CD4-positive, alpha-beta T cell treated with Interleukin-2 at 100 ng/mL for 4 hours (primary cell): ENCODE data around the gene TMEM178B.

Source experiments
- DNase-seq: peaks from one replicate; pipeline ENCODE4 v3.0.0-alpha.2; 2020; ENCODE audit warnings: low spot score

TMEM178B gene

DNA sequence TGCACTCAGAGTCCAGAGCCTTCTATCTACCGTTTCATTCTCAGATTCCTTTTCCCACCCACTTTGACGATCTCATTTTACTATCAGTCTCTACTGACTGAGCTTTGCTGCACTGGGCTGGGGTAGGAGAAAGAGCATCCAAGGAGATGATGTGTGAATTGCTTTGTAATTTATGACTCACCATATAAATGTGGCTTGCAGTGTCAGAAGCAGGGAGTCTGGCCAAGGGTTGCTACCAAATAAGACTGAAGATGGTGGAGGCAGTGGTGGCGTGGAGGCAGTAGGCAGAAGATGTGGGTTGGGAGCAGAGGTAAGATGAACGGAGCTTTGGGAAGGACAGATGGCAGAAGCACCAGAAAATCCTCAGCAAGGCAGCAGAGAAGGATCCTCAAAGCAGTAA lies 404.0 kb downstream of the TMEM178B start:
- no peak for DNase-seq

DNA sequence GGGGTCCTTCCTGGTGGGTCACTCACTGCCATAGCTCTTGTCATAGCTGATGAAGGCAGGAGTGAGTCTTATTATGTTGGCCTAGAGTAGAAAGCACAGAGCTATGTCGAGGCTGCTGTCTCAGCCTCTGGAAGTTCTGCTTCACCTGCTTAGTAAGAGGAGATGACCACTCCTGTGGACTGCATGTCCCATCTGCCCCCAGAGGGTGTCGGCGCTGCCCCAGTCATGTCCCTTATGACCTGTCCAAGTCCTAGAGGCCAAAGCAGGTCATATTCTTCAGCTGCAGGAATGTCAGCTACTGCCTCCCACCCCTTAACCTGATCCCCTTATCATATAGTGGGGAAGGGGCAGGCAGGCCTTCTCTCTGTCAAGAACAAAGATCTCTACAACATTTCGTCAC lies 405.0 kb downstream of the TMEM178B start:
- no peak for DNase-seq

DNA sequence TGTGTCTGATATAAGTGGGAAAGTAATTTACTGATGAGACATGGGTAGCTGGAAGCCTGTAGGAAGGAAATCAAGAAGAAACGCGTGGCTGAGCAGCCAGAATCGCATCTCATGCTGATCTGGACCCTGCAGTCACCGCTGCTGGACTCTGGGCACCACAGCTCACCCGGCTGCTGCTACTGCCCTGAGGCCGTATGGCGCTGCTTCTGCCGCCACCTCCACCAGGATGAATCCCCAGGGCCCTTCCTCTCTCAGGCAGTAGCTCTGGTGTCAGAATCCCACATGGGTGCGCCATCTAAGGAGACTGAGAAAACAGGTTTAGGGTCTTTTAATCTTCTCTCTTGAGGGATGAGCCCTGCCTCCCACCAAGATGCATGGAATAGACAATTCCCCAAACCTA lies 407.1 kb downstream of the TMEM178B start:
- DNase-seq = no peak

DNA sequence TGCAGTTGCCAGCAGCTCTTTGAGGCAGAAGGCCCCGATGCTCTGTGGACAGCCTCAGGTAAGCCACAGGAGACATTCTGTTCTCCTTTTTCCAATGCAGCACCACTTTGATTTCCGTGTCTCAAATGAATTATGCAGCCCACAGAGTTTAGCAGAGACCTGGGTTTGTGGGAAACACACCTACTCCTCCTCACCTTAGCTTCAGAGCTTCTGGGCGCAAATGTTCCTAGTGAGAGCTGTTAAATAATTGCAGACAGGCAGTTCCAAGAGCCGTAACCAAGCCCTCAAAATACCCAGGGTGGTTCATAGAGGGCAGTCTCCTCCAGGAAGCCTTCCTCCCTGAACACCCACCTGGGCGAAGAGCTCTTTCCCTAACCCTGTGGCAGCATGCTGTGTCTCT lies 408.1 kb downstream of the TMEM178B start:
- DNase-seq = no peak

DNA sequence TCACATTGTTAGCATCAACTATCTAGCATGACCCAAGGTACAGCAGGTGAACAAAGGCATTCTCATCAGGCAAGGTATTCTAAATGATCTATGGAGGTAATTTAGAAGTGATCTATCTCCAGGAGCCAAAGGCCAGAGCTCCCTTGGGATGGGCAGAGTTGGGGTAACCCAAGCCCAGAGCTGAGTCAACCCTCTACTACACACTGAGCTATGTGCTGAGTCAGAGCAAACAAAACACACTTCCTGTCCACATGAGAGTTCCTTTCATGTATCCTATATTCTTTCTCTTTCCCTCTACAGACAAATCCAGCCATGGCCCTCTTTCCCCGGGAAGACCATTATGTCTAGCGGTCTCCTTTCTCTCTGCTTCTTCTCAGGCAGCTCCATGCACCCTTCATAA lies 409.2 kb downstream of the TMEM178B start:
- no peak for DNase-seq

DNA sequence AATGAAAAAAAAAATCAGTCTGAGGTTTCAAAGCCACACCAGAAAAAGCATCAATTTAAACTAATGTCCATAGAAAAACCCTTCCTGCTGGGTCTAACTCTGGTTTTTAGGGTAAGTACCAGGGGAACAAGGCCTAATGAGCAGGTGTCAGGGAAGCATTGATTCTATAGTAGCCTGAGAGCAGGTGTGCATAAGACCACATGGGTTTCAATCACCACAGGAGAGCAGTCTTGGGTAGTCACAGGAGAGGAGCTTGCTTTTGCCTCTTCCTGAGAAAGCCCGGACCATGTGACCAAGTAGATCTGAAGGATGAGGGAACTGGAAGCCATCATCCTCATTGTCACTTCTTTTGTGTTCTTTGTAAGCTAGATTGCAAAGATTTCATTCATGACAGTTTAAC lies 411.0 kb downstream of the TMEM178B start:
- DNase-seq = no peak

DNA sequence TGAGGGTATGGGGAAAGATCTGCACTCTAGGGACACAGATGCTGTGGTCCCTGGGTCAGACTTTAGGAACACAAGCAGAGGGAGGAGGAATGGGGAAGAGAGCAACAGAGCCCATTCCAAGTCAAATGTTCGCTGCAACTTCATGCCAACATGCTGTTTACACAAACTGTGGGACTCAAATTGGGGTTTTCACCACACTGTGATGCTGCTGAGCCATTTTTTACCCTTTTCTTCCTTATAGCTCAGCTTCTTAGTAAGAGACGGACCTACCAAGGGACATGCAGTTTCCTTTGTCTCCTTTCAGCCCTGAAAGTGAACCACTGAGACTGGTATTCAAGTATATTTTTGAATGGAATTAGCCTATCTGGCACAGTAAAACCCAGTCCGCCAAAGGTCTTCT lies 413.1 kb downstream of the TMEM178B start:
- no peak for DNase-seq

DNA sequence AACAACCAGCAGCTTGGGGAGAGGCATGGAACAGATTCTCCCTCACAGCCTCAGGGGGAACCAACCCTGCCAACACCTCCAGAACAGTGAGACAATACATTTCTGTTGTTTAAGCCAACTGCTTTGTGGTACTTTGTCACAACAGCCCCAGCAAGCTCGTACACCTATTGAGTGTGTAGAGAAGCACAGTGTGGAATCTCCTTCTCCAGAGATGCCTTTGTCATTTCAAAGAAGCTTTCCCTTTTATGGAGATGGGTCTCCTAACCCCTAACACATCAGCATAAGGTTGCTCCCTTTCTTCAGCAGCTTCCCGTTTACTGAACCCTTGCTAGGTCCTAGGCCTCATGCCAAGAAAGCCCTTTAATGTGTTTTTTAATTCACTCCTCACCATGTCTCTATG lies 416.6 kb downstream of the TMEM178B start:
- DNase-seq = no peak

DNA sequence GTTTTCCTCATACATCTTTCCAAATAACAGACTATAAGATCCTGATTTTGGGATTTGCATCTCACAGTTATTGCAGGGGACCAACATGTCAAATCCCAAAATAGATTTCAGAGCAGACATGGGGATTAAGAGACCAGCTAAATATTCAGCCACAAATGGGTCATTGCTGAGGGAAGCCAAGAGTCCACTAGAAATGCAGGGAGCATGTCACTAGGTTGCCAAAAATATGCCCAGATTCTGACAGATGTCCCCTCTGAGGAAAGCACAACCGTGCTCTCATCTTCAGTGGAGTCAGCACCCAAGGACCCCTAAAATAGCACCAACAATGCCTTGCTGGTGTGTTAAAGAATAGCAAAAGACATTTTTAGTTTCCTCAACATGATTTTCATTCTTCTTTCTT lies 421.2 kb downstream of the TMEM178B start:
- no peak for DNase-seq

DNA sequence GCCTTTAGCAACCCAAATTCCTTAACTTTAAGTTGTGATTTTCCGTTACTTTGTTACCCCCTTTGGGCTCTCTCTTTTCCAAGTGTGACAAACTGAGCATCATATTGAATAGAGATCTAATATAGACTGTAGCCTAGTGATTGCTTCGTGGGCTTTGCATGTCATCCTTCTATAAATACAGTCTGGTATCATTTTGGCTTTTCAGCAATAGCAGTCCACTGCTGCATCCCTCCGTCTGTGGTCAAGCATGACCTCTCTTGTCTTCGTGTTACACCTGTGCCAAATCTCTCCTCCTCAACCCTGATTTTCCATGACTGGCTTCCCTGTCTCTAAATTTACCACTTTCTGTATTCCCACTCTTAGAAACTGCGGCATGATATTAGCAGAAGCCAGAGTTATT lies 423.5 kb downstream of the TMEM178B start:
- no peak for DNase-seq

DNA sequence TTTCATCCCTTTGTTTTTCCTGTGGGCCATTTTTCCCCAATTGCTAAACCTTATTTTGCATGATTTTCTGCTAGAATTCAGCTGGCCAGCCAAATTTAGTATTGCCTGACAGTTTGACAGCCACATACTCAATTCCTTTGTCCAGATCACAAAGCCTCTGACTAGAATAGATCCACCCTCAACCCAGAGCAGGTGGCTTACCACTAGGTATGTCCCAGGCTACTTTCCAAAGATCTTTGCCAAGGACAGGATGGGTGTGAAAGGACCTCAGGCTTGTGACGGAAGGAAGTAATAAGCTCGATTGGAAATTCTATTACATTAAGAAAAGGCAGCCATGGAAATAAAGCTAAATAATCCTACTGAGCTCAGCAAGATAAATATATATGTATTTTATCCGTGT lies 426.7 kb downstream of the TMEM178B start:
- DNase-seq = no peak

DNA sequence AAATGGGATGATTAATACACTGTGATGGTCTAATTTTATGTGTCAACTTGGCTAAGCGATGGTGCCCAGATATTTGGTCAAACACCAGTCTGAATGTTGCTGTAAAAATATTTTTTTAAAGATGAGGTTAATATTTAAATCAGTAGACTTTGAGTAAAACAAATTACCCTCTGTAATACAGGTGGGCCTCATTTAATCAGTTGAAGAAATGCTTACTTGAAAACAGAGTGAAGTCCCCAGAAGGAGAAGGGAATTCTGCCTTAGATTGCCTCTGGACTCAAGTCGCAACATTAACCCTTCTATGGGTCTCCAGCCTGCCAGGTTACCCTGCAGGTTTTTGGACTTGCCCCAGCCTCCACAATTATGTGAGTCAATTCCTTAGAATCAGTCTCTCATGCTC lies 427.6 kb downstream of the TMEM178B start:
- no peak for DNase-seq

DNA sequence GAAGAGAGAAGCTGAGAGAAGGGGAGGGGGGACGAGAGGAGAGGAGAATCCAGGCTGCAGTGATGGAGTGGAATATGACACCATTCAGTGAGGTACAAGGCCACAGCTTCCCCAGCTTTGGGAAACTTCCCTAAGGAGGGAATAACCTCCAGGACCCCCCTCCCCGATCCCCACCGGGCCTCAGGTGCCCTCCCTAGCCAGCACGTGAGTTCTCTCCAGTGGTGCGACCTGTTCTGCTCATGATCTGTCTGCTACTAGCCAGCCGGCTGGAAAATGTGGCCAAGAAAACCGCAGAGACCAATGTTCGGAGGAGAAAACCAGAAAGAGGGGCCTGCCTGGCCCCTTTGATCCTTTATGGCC lies 437.4 kb downstream of the TMEM178B start:
- DNase-seq = no peak

DNA sequence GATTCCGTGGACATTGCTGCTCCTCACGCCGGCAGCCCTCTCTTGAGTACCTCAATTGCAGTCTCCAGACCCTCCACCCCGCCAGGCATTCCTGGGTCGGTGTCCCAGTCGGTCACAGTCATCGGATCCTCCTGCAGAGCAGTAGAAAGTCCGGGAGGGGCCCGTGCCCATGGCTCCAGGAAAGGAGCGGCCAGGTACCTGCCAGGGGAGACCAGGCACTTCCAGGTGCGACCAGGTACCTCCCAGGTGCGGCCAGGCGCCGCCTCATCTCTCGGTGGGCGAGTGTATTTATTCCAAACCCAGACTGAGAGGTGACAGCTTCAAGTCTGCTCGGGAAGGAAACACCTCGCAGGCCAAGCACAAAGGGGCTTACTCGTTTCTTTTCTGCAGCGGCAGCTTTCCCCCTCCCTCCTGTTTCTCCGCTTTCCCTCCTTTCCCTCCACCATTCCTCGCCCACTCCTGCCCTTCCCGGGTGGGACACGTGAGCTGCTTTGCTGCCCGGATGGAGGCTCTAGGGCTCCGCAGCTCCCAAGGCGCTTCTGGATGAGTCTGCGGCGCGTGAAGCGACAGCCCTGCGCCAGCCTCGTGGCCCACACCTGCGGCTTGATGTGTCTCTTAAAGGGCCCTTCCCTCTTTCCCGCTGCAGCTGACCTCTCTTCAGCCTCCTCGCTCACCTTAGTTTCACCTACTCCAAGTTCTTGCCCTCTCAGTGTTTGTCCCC lies 438.0 kb downstream of the TMEM178B start:
- DNase-seq = no peak

DNA sequence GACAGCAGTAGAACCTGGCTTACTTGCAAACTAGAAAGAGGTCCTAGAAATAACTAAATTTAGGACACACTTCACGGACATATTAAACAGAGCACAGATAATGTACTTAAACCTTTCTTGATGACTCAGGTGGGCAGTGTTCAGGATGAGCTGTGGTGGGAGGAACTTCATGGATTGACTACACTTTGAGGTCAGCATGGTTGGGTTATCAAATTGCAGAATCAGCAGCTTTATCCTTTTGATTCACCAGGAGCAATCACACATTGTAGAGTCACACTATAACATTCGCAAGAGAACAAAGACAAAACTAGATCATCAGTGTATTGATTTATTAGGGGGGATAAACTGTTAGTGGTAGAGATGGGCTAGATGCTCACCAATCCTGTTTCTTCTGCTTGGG lies 438.7 kb downstream of the TMEM178B start:
- DNase-seq = no peak

DNA sequence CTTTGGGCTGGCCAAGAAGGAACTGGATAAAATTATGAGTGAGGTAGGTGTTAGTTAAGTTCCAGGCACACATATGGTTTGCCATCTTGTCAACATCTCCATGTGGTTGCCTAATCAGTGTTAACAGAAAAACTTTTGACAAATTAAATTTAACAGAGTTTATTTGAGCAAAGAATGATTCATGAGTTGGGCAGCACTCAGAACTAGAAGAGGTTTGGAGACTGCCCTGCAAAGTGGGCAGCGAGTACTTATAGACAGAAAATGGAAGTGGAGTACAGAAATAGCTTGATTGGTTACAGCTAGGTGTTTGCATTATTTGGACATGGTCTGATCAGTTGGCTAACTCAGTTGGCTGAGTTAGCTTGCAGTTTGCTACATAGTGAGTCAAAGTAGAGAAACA lies 439.9 kb downstream of the TMEM178B start:
- DNase-seq = no peak

DNA sequence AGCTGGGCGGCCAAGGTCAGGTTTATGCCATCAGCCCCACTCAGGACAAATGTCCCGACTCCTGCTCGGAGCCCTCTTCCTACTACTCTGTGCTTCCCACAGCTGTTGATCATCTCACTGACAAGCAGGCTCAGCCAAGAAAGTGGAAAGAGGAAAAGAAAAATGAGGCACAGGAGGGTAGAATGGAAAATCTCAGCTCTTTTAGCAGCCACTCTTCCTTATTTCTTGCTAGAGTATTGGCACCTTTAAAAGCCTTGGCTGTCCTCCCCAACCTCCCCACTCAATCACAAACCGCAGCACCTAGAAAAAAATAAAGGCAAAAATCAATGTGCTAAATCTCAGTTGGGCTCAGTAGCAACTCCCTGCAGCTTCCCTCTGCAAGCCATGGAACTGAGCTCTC lies 442.1 kb downstream of the TMEM178B start:
- DNase-seq = no peak

DNA sequence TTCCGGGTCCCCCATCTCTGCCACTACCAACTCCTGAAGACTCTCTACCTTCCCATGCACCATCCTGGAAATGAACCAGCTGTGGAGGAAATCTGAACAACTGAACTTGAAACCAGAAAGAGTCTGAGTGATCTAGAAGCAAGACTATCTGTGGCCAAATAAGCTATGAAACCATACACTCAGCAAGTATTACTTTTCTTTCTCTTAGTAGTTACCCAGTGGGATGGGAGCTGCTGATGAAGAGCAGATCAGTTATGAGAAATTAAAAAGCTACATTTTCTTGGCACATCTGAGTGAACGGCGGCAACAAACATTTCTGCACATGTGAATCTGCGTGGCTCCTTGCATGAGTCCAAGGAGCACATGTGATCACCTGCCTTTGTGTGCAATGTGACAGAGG lies 445.8 kb downstream of the TMEM178B start:
- no peak for DNase-seq

DNA sequence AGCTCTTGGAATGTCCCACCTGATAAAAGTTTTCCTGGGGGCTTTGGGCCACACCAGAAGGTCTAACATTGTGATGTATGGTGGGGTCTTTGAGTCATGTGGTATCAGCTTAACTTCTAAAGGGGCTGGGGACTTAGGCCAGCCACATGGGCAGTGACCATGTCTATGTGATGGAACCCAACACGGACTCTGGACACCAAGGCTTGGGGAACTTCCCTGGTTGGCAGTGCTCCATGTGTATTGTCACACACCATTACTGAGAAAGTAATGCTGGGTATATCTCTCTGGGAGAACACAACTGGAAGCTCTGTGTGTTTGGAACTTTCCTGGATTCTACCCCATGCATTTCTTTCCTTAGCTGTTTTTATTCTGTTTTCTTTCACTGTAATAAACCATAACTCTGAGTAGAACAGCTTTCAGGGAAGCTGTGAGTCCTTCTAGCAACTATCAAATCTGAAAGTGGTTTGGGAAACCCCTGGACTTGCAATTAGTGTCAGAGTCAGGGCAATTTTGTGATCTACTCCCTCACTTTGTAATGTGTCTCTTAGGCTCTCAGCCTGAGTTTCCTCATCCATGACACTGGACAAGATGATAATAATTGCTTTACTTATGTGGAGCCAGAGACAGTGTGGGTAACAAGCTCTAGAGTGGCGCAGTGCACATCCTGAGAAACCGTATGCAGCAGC lies 448.9 kb downstream of the TMEM178B start:
- no peak for DNase-seq

DNA sequence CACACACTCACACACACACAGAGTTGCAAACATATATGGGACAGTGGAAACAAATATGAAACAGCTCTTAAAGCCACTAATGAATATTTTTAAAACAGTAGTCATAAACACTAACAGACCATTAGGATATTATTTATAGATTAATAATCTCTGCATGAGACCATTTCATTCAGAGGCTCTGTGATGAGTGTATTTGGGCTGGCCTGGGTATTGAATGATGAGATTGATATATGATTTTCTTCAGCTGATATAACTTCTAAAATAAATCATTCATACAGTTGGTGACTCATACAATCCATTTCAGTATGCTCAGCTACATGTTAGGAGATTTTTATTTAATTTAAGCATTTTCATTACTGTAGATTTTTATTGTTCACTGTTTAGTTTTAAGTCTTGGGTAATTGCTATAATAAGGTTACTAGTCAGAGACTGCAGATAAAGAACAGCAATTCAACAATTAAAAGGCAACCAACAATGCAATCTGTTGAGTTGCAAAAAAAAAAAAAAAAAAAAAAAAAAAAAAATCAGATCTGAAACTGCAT lies 452.2 kb downstream of the TMEM178B start:
- no peak for DNase-seq

DNA sequence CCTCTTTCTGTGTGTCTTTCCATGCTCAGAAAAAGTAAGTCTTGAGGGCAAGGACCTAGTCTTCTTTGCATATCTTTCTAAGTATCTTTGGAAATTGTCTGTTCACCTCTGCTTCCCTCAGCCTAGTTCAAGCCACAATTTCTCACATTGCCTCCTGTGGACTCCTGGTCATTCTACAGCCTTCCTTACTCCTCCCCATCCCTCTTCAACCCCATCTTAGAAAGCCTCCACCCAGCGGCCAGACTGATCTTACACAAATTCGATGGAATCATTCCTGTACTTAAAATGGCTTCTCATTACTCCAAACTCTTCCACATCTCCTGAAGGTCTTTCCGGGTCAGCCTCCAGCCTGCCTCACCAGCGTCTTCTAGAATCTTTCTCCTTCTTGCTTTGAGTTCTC lies 453.2 kb downstream of the TMEM178B start:
- no peak for DNase-seq

DNA sequence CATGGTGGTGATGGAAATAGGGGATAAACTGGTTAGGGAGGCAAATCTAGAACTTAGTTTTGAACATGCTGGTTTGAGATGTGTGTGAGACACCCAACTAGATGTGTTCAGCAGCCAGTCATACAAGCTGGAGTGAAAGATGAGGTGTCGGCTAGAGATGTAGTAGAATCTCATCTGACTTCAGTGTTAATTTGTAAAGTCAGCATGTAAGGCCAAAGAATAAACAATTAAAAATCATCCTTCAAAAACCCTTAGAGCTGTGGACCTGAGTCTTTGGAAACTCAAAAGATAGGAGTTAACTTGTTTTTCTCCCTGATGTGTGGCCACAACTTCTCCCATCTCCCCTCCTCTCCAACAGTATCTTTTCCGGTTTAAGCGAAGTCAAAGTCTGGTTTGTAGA lies 454.5 kb downstream of the TMEM178B start:
- no peak for DNase-seq
